Stimulated activated naive CD8-positive, alpha-beta T cell treated with anti-CD3 and anti-CD28 coated beads, Interleukin-15, Interleukin-2, amounts not matched to agents 100 ng/mL and 50 ng/mL, for 24 hours (primary cell): ENCODE measurements around the gene NEU3.

Experiments used
- H3K27ac Mint-ChIP-seq: one replicate; pipeline ENCODE4 v1.8.0; 2021; ENCODE audit warnings: mild to moderate bottlenecking, mixed read lengths
- H3K27me3 Mint-ChIP-seq: one replicate; pipeline ENCODE4 v1.8.0; 2021; ENCODE audit warnings: mixed read lengths
- H3K36me3 Mint-ChIP-seq: one replicate; pipeline ENCODE4 v1.8.0; 2021; ENCODE audit warnings: low read depth, mixed read lengths
- H3K4me1 Mint-ChIP-seq: one replicate; pipeline ENCODE4 v1.8.0; 2021; ENCODE audit warnings: low read depth, mixed read lengths
- H3K4me3 Mint-ChIP-seq: one replicate; pipeline ENCODE4 v1.8.0; 2021; ENCODE audit warnings: mild to moderate bottlenecking, mixed read lengths
- H3K9me3 Mint-ChIP-seq: one replicate; pipeline ENCODE4 v1.8.0; 2021; ENCODE audit warnings: mixed read lengths

The NEU3 gene

GRCh38 chr11:74988541-74989259 lies at the start of gene NEU3:
Gene NEU3, plus strand, starts transcription at chr11:74988933. Its CDS starts 128 bp downstream, at chr11:74989061.
- no peaks in the 10 kb centered on the region for H3K9me3 Mint-ChIP-seq
- peak within 1 kb of the TSS; percentile 74 for H3K27ac Mint-ChIP-seq
- H3K4me3 Mint-ChIP-seq, result peak within 1 kb of the TSS; percentile 92
- peaks cover 32% of the 10 kb centered on the region for H3K4me1 Mint-ChIP-seq
- H3K36me3 Mint-ChIP-seq, result peaks cover 11% of the 10 kb centered on the region
- no peaks in the 10 kb centered on the region for H3K27me3 Mint-ChIP-seq

- Mint-ChIP-seq H3K36me3 (peaks cover 31% of the 10 kb centered on the region), H3K27ac (no peak overlapping the region), H3K9me3 (no peaks in the 10 kb centered on the region), H3K27me3 (no peaks in the 10 kb centered on the region), H3K4me3 (no peak overlapping the region), H3K4me1 (peaks cover 31% of the 10 kb centered on the region)
These were observed 47.2 kb upstream of the NEU3 start for GRCh38 chr11:74941492-74941891.

GRCh38 chr11:74942073-74942759 lies 46.5 kb upstream of the NEU3 start:
- H3K27me3 Mint-ChIP-seq, result no peaks in the 10 kb centered on the region
- H3K27ac Mint-ChIP-seq, result peak overlapping the region; percentile 17
- no peaks in the 10 kb centered on the region for H3K9me3 Mint-ChIP-seq
- H3K4me3 Mint-ChIP-seq, result no peak overlapping the region
- H3K4me1 Mint-ChIP-seq, result peaks cover 31% of the 10 kb centered on the region
- peaks cover 30% of the 10 kb centered on the region for H3K36me3 Mint-ChIP-seq

- peaks cover 31% of the 10 kb centered on the region for H3K36me3 Mint-ChIP-seq
- H3K27ac Mint-ChIP-seq, result peak overlapping the region; percentile 97
- peaks cover 50% of the 10 kb centered on the region for H3K4me1 Mint-ChIP-seq
- no peaks in the 10 kb centered on the region for H3K9me3 Mint-ChIP-seq
- no peaks in the 10 kb centered on the region for H3K27me3 Mint-ChIP-seq
- H3K4me3 Mint-ChIP-seq, result peak overlapping the region; percentile 97
These were observed 40.2 kb upstream of the NEU3 start for GRCh38 chr11:74948546-74948897.

- Mint-ChIP-seq H3K27me3 (no peaks in the 10 kb centered on the region), H3K36me3 (peaks cover 31% of the 10 kb centered on the region), H3K27ac (peak within 1 kb of the TSS; percentile 97), H3K4me1 (peaks cover 50% of the 10 kb centered on the region), H3K9me3 (no peaks in the 10 kb centered on the region), H3K4me3 (peak within 1 kb of the TSS; percentile 97)
These were observed 39.6 kb upstream of the NEU3 start, which contains the start of the genes SPCS2 and XRRA1 for GRCh38 chr11:74948898-74949752. Gene SPCS2, plus strand, starts transcription at chr11:74949266. Its CDS starts 20 bp downstream, at chr11:74949286. Gene XRRA1, minus strand, starts transcription at chr11:74949091. Its CDS starts 8,213 bp downstream, at chr11:74940878.

- H3K4me1 Mint-ChIP-seq, result peaks cover 51% of the 10 kb centered on the region
These were observed 39.0 kb upstream of the NEU3 start for GRCh38 chr11:74949753-74950137.

GRCh38 chr11:74950374-74950969 lies 38.3 kb upstream of the NEU3 start:
- Mint-ChIP-seq H3K27me3 (no peaks in the 10 kb centered on the region), H3K4me1 (peaks cover 53% of the 10 kb centered on the region), H3K36me3 (peaks cover 31% of the 10 kb centered on the region), H3K27ac (peak overlapping the region; percentile 97), H3K4me3 (peak overlapping the region; percentile 97), H3K9me3 (no peaks in the 10 kb centered on the region)

More at GRCh38 chr11:74949753-74950137, 39.0 kb upstream of the NEU3 start:
- Mint-ChIP-seq H3K27me3 (no peaks in the 10 kb centered on the region), H3K9me3 (no peaks in the 10 kb centered on the region), H3K4me3 (peak overlapping the region; percentile 97), H3K36me3 (peaks cover 31% of the 10 kb centered on the region), H3K27ac (peak overlapping the region; percentile 97)

GRCh38 chr11:74951226-74951625 lies 37.5 kb upstream of the NEU3 start:
- H3K4me3 Mint-ChIP-seq, result peak overlapping the region; percentile 97
- no peaks in the 10 kb centered on the region for H3K9me3 Mint-ChIP-seq
- H3K27me3 Mint-ChIP-seq, result no peaks in the 10 kb centered on the region
- H3K27ac Mint-ChIP-seq, result peak overlapping the region; percentile 36
- H3K4me1 Mint-ChIP-seq, result peaks cover 58% of the 10 kb centered on the region
- H3K36me3 Mint-ChIP-seq, result peaks cover 35% of the 10 kb centered on the region

GRCh38 chr11:74952752-74953151 lies 36.0 kb upstream of the NEU3 start:
- H3K4me1 Mint-ChIP-seq, result peaks cover 70% of the 10 kb centered on the region
- H3K9me3 Mint-ChIP-seq, result no peaks in the 10 kb centered on the region
- no peak overlapping the region for H3K27ac Mint-ChIP-seq
- H3K4me3 Mint-ChIP-seq, result no peak overlapping the region
- peaks cover 44% of the 10 kb centered on the region for H3K36me3 Mint-ChIP-seq
- no peaks in the 10 kb centered on the region for H3K27me3 Mint-ChIP-seq

- Mint-ChIP-seq H3K27ac (no peak overlapping the region), H3K4me3 (no peak overlapping the region), H3K4me1 (peaks cover 76% of the 10 kb centered on the region)
These were observed 35.3 kb upstream of the NEU3 start for GRCh38 chr11:74953451-74953850.

GRCh38 chr11:74954199-74954598 lies 34.5 kb upstream of the NEU3 start:
- H3K4me1 Mint-ChIP-seq, result peaks cover 83% of the 10 kb centered on the region
- H3K27me3 Mint-ChIP-seq, result no peaks in the 10 kb centered on the region
- H3K27ac Mint-ChIP-seq, result peak overlapping the region; percentile 46
- no peak overlapping the region for H3K4me3 Mint-ChIP-seq
- no peaks in the 10 kb centered on the region for H3K9me3 Mint-ChIP-seq
- peaks cover 54% of the 10 kb centered on the region for H3K36me3 Mint-ChIP-seq

More at GRCh38 chr11:74953451-74953850, 35.3 kb upstream of the NEU3 start:
- peaks cover 50% of the 10 kb centered on the region for H3K36me3 Mint-ChIP-seq
- no peaks in the 10 kb centered on the region for H3K27me3 Mint-ChIP-seq
- no peaks in the 10 kb centered on the region for H3K9me3 Mint-ChIP-seq

- Mint-ChIP-seq H3K36me3 (peaks cover 57% of the 10 kb centered on the region), H3K4me3 (no peak overlapping the region), H3K27ac (no peak overlapping the region), H3K27me3 (no peaks in the 10 kb centered on the region), H3K4me1 (peaks cover 84% of the 10 kb centered on the region), H3K9me3 (no peaks in the 10 kb centered on the region)
These were observed 32.2 kb upstream of the NEU3 start for GRCh38 chr11:74956397-74957015.

- no peaks in the 10 kb centered on the region for H3K9me3 Mint-ChIP-seq
- H3K36me3 Mint-ChIP-seq, result peaks cover 62% of the 10 kb centered on the region
- H3K27me3 Mint-ChIP-seq, result no peaks in the 10 kb centered on the region
- H3K4me3 Mint-ChIP-seq, result no peak overlapping the region
- peaks cover 86% of the 10 kb centered on the region for H3K4me1 Mint-ChIP-seq
- no peak overlapping the region for H3K27ac Mint-ChIP-seq
These were observed 30.6 kb upstream of the NEU3 start for GRCh38 chr11:74957937-74958629.
